Measurements from ENCODE around the gene OR1L4.

OR1L4 gene

GRCh38 chr9:122723690-122724089, at the start of gene OR1L4:
OR1L4 (plus strand) TSS chr9:122723990; CDS start chr9:122723990, 0 bp downstream.
- no peak within 1 kb of the TSS for H2AFZ ChIP-seq (ENCODE audit: low read length)
- no peaks in the 10 kb centered on the region for H3K4me1 ChIP-seq (ENCODE audit: insufficient read depth, low read length, poor library complexity, severe bottlenecking)
- no peaks in the 10 kb centered on the region for H3K9me2 ChIP-seq (replicated peaks; ENCODE audit: low read depth, low read length)
- H4K20me1 ChIP-seq (ENCODE audit: insufficient read depth, low read length, poor library complexity, severe bottlenecking): no peaks in the 10 kb centered on the region
- H3K4me2 ChIP-seq (ENCODE audit: low read depth, low read length, poor library complexity, severe bottlenecking): no peak within 1 kb of the TSS
- peaks cover 12% of the 10 kb centered on the region; the same call in 1 of the 2 replicates for H3K9me3 ChIP-seq (ENCODE audit: insufficient read depth, low read depth, low read length)
- TF ChIP-seq, protein P1, sequence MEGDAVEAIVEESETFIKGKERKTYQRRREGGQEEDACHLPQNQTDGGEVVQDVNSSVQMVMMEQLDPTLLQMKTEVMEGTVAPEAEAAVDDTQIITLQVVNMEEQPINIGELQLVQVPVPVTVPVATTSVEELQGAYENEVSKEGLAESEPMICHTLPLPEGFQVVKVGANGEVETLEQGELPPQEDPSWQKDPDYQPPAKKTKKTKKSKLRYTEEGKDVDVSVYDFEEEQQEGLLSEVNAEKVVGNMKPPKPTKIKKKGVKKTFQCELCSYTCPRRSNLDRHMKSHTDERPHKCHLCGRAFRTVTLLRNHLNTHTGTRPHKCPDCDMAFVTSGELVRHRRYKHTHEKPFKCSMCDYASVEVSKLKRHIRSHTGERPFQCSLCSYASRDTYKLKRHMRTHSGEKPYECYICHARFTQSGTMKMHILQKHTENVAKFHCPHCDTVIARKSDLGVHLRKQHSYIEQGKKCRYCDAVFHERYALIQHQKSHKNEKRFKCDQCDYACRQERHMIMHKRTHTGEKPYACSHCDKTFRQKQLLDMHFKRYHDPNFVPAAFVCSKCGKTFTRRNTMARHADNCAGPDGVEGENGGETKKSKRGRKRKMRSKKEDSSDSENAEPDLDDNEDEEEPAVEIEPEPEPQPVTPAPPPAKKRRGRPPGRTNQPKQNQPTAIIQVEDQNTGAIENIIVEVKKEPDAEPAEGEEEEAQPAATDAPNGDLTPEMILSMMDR (conservative IDR thresholded peaks at IDR 0.05; ENCODE audit: low read length): no peak
- TF ChIP-seq EZH2phosphoT487 (IDR thresholded peaks at IDR 0.05; ENCODE audit: borderline replicate concordance): no peak
- no peak within 1 kb of the TSS for H3K4me3 ChIP-seq (ENCODE audit: low read length, poor library complexity, severe bottlenecking)
- H3K27me3 ChIP-seq (ENCODE audit: insufficient read depth, low read length, poor library complexity, severe bottlenecking): no peaks in the 10 kb centered on the region
- H3K36me3 ChIP-seq (ENCODE audit: insufficient read depth, low read length): no peaks in the 10 kb centered on the region
- no peaks in the 10 kb centered on the region for H3K79me2 ChIP-seq (ENCODE audit: insufficient read depth, low read length)
- no peak within 1 kb of the TSS for H3K9ac ChIP-seq (ENCODE audit: low read depth, low read length, poor library complexity, severe bottlenecking)
- H3F3A ChIP-seq (ENCODE audit: low read depth): no peaks in the 10 kb centered on the region

GRCh38 chr9:122684851-122685250, 38.9 kb upstream of the OR1L4 start:
- Histone ChIP-seq H3K79me2 (ENCODE audit: insufficient read depth, low read length) (no peaks in the 10 kb centered on the region), H3K9ac (ENCODE audit: low read depth, low read length, poor library complexity, severe bottlenecking) (no peak overlapping the region)
- TF ChIP-seq EZH2phosphoT487 (IDR thresholded peaks at IDR 0.05; ENCODE audit: borderline replicate concordance): no peak
- TF ChIP-seq, protein P1 (conservative IDR thresholded peaks at IDR 0.05; ENCODE audit: low read length): no peak

DNA sequence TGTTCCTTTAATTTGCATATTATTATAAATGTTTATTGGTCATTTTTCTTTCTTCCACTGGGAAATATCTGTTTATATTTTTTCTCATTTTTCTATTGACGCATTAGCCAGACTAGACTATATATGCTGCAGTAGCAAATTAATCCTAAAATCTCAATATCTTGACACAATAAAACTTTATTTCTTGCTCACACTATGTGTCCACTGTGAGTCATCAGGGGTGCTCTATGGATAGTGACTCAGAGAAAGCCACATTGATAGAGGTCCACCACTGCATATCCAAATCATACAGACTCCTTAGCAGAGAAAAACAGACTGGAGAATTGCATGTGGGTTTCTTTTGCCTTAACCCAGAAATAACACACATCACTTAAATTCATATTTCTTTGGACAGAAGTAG, 28.1 kb upstream of the OR1L4 start:
- H3K4me2 ChIP-seq (ENCODE audit: low read depth, low read length, poor library complexity, severe bottlenecking): no peak overlapping the region
- no peak overlapping the region for H3K4me3 ChIP-seq (ENCODE audit: low read length, poor library complexity, severe bottlenecking)
- H3K4me1 ChIP-seq (ENCODE audit: insufficient read depth, low read length, poor library complexity, severe bottlenecking): no peaks in the 10 kb centered on the region
- H3K36me3 ChIP-seq (ENCODE audit: insufficient read depth, low read length): no peaks in the 10 kb centered on the region
- H2AFZ ChIP-seq (ENCODE audit: low read length): no peak overlapping the region
- H3K9me3 ChIP-seq (ENCODE audit: insufficient read depth, low read depth, low read length): 0 out of 2 replicates have a peak, but pooled peaks cover 4% of the 10 kb centered on the region
- H3K79me2 ChIP-seq (ENCODE audit: insufficient read depth, low read length): no peaks in the 10 kb centered on the region
- TF ChIP-seq, protein P1 (conservative IDR thresholded peaks at IDR 0.05; ENCODE audit: low read length): no peak
- TF ChIP-seq EZH2phosphoT487 (IDR thresholded peaks at IDR 0.05; ENCODE audit: borderline replicate concordance): no peak
- H3K9ac ChIP-seq (ENCODE audit: low read depth, low read length, poor library complexity, severe bottlenecking): no peak overlapping the region
- no peaks in the 10 kb centered on the region for H3F3A ChIP-seq (ENCODE audit: low read depth)
- no peaks in the 10 kb centered on the region for H3K9me2 ChIP-seq (replicated peaks; ENCODE audit: low read depth, low read length)
- H4K20me1 ChIP-seq (ENCODE audit: insufficient read depth, low read length, poor library complexity, severe bottlenecking): no peaks in the 10 kb centered on the region
- no peaks in the 10 kb centered on the region for H3K27me3 ChIP-seq (ENCODE audit: insufficient read depth, low read length, poor library complexity, severe bottlenecking)

More at GRCh38 chr9:122684851-122685250, 38.9 kb upstream of the OR1L4 start:
- Histone ChIP-seq H3K27me3 (ENCODE audit: insufficient read depth, low read length, poor library complexity, severe bottlenecking) (no peaks in the 10 kb centered on the region), H4K20me1 (ENCODE audit: insufficient read depth, low read length, poor library complexity, severe bottlenecking) (no peaks in the 10 kb centered on the region), H3K4me2 (ENCODE audit: low read depth, low read length, poor library complexity, severe bottlenecking) (no peak overlapping the region), H3K9me2 (replicated peaks; ENCODE audit: low read depth, low read length) (no peaks in the 10 kb centered on the region), H2AFZ (ENCODE audit: low read length) (no peak overlapping the region), H3K4me1 (ENCODE audit: insufficient read depth, low read length, poor library complexity, severe bottlenecking) (no peaks in the 10 kb centered on the region), H3K36me3 (ENCODE audit: insufficient read depth, low read length) (no peaks in the 10 kb centered on the region), H3K4me3 (ENCODE audit: low read length, poor library complexity, severe bottlenecking) (no peak overlapping the region), H3F3A (ENCODE audit: low read depth) (no peaks in the 10 kb centered on the region), H3K9me3 (ENCODE audit: insufficient read depth, low read depth, low read length) (peaks cover 7% of the 10 kb centered on the region; the same call in 1 of the 2 replicates)

Measured in Loucy (cell line).